NCI-H510A treated with DMSO at 0.1 percent for 48 hours (cell line): ENCODE data around the gene IRF3.

Experiments used
- DNase-seq: peaks from one replicate; lab custom pipeline; 2025; lab: John Stamatoyannopoulos, UW

Gene IRF3

DNA sequence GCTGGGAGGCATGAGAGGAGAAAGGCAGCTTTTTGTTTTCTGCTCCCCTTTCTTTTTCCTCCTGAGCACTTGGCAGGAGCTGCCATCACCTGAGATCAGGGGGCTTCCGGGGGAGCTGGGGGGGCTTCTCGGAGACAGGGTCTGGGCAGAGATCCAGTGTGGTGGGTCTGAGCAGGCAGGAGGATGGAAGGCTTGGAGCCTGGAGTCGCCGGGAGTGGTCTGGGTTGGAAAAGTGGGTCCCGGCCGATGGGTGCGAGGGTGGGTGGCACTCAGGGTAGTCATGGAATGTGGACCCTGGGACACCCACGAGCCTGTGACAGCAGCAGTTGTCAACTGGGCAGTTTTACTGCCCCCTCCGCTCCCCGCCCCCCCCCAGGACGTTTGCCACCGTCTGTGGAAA, 21.5 kb upstream of the IRF3 start:
- no peak for DNase-seq

GRCh38 chr19:49686503-49687088, 20.9 kb upstream of the IRF3 start:
- no peak for DNase-seq

DNA sequence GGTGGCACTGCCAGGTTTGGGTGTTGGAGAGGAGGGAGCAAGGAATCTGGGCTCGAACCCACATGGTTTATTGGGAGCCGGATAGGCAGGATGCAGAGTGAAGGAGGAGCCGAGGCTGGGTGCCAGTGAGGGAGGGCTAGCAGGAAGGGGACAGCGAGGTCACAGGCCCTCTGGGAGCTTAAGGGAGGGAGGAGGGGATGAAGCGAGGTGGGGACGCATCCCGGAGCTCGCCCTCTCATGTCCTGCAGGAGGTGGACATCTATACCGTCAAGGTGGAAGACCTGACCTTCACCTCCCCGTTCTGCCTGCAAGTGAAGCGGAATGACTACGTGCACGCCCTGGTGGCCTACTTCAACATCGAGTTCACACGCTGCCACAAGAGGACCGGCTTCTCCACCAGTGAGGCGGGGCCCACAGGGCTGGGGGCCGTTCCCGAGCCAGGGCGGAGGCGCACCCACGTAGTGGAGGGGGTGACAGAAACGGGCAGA, 20.2 kb upstream of the IRF3 start:
- DNase-seq: no peak

GRCh38 chr19:49684983-49685553, 19.4 kb upstream of the IRF3 start:
- no peak for DNase-seq

DNA sequence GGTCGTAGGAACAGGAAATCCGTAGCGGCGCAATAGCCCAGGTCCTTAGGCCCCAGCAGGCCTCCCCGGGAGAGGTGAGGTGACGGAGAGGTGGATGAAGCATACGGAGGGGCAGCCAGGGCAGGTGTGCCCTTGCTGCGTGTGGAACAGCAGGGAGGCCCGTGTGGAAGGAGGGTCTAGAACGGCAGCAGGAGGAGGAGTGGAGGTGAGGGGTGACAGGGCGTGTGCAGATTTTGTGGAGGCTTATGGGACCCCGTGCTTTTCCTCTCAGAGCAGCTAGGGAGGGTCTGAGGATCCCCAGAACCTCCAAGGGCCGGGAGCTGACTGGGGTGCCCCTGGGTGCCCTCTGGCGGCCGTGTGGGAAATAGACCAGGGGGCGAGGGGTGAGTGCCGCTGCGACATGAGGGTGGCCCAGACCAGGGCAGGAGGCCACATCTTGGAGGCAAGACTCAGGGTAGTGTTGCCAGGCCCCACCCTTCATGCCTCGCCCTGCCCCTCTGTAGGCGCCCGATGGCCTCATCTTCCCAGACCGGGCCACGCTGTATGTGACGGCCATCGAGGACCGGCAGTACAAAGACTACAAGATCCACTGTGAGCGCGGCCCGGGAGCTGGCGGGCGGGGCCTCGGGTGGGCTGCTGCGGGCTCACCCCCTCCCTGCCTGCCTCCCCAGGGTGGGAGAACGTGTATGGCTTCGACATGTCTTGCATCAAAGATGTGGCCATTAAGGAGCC, 18.8 kb upstream of the IRF3 start:
- no peak for DNase-seq

- DNase-seq: no peak
These were observed 18.2 kb upstream of the IRF3 start for GRCh38 chr19:49683814-49684250.

GRCh38 chr19:49682274-49682673, 16.6 kb upstream of the IRF3 start:
- no peak for DNase-seq

GRCh38 chr19:49681830-49682229, 16.2 kb upstream of the IRF3 start:
- DNase-seq: no peak

GRCh38 chr19:49680421-49681351, 15.0 kb upstream of the IRF3 start:
- DNase-seq: peak; percentile 95

GRCh38 chr19:49679771-49680413, 14.2 kb upstream of the IRF3 start:
- no peak for DNase-seq

DNA sequence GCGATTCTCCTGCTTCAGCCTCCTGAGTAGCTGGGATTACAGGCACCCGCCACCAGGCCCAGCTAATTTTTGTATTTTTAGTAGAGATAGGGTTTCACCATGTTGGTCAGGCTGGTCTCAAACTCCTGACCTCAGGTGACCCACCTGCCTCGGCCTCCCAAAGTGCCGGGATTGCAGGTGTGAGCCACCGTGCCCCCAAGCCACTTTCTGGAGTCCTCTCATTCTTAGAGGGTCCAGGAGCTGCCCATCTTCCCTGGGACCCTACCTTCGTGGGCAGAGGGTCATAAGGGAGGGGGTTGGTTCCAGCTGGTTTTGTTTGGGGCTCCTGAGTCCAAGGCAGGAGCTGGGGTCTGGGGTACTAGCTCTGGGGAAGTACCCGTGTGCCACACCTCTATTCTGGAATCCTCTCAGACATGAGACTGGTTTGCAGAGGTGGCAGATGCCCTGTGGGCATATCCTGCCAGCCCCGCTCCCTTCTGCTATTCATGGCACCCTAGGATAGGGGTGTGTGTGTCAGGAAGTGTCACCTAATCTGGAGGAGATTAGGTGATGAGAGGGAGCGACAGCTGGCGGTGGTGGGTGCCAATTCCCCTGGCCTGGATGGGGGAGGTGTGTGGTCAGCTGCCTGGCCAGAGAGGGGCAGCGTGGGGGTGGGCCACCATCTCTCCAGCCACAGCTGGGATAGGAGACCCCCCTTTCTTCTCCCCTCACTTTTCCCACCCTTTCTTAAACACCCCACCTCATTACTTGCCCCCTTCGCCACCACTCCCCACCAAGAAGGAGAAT, 13.5 kb upstream of the IRF3 start:
- DNase-seq: no peak

- peak; percentile 47 for DNase-seq
These were observed 12.4 kb upstream of the IRF3 start for GRCh38 chr19:49677901-49678674.

GRCh38 chr19:49677231-49677900, 11.7 kb upstream of the IRF3 start, which contains the start of gene PRMT1:
PRMT1 (plus strand) TSS chr19:49677271; CDS start chr19:49677281, 10 bp downstream.
- DNase-seq: no peak

DNA sequence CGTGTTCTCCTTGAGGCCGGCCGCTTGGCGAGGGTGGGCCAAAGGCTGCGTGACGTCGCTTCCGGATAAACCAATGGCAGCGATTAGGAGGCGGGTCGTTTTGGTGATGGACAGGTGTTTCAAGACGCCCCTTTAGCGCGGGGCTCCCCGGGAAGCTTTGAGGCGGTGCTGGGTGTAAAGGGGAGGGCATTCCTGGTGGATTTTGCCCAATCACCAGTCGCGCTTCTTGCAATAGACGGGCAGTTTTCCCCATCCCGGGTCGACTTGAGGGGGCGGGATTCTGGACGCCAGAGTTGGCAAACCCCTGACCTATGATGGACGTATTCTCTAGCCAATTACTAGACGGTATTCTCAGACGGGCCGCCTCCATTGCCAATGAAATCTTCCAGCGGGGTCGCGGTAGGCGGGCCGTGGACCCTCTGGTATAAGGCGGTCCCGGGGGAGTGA, 11.2 kb upstream of the IRF3 start:
- peak; percentile 100 for DNase-seq

GRCh38 chr19:49676136-49676783, 10.6 kb upstream of the IRF3 start:
- peak; percentile 99 for DNase-seq

- peak; percentile 94 for DNase-seq
These were observed 6.7 kb upstream of the IRF3 start for GRCh38 chr19:49672131-49672919.

GRCh38 chr19:49669516-49669915, 3.9 kb upstream of the IRF3 start:
- no peak for DNase-seq

DNA sequence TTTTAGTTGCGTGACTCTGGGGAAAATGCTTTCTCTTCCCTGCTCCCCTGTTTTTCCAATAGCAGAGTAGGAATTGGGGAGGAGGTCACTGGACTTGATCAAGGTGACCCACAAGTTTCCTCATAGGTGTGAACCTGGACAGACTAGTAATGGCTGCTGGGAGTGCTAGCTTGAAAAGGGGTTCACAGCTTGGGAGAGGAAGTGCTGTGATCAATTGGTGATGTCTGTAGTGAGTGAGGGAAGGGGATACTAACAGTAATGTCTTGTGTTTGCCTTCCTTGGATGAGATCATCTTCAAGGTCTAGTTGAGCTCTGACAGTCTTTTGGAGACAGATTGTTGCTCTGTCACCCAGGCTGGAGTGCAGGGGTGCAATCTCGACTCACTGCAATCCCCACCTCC, 1.8 kb upstream of the IRF3 start:
- DNase-seq: no peak
